HG03175 (cell line): ENCODE measurements around the gene HSPE1.
"Not testable (repeated sequence)": the region's sequence is repeated elsewhere in the genome, so short reads cannot be mapped to it uniquely, and the experiment has no call there.

Experiments used
- ATAC-seq: cut with Tn5 transposase; IDR thresholded peaks from one replicate; pipeline ENCODE4 v1.9.1; 2021; ENCODE audit warnings: mild to moderate bottlenecking, moderate library complexity; ENCODE audit not compliant: unreplicated experiment

The HSPE1 gene

DNA sequence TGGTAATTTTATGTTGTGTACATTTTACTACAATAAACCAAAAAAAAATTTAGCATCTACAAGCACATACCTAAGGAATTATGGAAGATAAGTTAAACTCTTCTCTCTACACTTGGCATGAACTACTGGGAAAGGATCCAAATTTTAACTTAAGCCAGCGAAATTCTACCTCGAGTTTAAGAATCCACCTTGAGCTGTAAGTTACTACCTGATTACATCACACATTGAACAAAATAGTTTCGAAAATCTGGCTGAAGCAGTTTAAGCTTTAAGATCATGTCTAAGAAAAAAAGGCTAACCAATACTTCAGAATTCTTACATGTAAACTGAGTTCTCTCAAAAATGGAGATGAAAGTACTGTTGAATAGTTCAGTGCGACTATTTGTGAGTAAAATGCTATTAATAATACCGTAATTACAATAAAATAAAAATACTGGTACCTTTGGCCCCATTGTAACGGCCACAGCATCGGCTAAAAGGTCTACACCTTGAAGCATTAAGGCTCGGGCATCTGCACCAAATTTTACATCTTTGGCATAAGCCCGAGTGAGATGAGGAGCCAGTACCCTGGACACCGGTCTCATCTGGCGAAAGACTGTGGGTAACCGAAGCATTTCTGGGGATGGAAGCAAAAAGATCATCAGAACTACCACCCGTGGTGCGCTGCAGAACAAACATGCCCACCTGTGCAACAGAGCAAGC is 1.8 kb upstream of the HSPE1 start:
- no peak for ATAC-seq

DNA sequence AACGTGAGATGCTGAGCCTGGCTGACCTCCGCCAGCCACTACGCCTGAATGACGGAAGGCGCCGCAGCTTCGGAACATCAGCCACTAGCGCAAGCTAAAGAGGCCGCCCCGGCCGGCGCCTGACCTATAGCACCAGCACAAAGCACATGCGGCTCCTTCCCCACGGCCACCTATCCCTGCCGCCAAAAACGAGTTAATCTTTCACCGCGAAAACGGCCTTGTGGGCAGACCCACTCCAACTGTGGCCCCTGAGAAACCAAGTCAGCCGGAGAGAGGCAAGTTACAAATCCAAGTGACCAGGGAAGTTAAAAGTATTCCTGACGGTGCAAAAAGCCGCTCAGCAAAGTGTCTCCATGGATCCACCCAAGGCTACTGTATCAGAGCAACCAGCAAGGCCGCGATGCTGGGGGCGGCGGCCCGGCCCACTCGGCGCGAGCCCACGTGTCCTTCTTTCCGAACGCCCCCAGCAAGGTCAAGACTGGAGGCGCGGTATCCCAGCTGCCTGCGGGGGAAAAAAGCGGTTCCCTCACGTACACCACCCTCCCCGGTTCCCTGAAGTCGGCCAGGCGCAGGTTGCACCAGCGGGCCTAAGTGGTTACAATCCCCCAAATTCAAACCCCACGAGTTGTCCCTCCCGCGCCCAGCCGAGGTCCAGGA is 1.1 kb upstream of the HSPE1 start:
- ATAC-seq = peak; percentile 26

DNA sequence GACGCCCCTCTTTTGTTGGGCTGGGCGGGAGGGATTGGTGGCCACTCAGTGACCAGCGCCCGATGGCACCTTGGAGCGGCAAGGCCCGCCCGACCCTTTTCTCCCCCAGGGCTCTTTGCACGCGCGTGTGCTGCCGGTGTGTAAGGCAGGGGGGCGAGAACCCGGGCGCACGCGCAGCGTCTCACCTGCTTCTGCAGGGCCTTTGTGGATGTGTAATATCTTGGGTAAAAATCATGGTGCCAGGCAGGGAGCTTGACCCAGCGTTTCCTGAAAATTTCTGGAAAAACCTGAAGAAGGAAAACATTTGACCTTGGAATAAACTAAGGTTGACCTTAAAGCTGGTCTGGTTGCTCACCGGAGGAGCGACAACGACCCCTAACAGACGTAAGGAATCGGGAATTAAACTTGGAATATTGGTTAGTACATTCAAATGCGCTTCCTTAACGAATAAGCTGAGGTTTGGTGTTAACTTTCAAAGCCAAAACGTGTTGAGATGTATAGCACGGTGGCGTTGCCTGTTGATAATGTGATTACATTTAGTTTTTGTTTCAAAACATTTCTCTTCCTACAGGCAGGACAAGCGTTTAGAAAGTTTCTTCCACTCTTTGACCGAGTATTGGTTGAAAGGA is 438 bp downstream of the HSPE1 start:
- ATAC-seq = peak; percentile 7

DNA sequence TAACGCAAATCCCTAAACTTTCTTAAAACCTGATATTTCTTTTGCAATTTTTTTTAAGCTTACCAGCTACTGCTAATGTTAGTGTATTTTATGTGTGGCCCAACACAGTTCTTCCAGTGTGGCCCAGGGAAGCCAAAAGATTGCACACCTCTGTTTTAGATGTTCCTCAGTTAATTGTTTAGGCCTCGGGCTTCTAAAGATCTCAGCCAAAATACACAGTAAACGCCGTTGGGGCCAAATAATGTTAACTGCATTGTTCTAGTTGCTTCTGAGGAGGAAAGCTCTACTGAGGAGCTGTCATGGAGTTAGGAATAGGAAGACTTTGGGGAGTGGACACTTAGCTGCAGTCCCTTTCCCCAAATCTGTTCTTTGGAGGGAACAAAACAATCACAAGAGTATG is 2.0 kb downstream of the HSPE1 start:
- no peak for ATAC-seq

DNA sequence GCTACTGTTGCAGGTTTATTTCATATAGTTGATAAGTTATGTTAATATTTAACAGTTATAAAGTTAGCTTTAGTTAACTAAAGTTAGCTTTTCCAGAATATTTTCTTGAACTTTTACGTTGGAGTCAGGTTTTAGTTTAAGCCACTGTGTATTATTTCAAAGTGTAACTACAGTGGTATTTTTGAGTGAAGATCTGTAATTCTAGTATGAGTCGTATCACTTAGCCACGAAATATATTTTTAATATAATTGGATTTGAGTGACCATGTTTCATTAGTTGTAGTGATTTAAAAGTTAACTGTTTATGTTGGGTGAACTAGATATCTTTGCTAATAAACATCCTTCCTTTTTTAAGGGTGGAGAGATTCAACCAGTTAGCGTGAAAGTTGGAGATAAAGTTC is 2.5 kb downstream of the HSPE1 start:
- no peak for ATAC-seq

DNA sequence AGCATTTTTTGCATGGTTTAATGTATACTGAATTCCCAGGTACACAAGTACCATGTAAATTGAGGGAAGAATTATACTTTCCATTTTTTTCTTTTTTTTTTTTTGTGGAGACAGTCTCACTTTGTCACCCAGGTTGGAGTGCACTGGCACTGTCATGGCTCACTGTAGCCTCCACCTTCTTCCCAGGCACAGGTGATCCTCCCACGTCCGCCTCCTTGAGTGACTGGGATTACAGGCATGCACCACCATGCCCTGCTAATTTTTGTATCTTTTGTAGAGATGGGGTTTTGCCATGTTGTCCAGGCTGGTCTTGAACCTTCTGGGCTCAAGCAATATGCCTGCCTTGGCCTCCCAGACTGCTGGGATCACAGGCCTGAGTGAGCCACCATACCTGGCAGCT is 3.8 kb downstream of the HSPE1 start:
- ATAC-seq = no peak

DNA sequence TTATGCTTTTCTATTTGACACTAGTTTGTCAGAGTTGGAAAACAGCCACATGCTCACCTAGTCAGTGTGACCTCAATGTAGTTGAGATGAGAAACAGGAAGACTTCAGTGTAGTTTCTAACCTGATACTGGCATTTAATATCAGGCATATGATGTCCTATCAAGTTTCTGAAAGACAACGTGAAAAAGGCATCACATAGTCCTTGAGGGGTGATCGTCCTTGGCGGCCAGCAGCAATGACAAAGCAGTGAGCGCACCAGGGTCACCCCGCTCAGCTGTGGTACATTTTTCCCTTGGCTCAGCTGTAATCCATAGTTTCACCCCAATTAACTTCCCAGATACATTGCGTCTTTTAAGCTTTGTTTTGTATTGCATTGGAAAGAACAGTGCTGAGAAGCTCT is 4.3 kb downstream of the HSPE1 start:
- ATAC-seq = no peak

DNA sequence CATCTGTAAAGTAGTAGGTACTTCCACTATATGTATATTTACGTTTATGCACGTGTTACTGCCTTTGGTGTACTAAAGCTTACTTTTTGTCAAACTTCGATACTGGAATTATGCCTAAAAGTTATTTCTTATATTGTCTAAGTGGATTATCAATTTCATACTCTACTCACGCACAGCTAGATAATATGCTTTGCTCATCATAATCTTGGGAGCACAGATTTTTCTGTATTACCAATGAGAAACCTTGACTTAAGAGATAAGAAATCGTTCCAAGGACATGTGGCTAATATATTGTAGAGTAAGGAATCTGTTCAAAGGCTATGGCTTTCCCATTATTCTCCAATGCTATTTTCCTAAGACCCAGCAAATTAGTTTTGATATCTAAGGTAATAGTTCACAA is 6.5 kb downstream of the HSPE1 start:
- no peak for ATAC-seq

DNA sequence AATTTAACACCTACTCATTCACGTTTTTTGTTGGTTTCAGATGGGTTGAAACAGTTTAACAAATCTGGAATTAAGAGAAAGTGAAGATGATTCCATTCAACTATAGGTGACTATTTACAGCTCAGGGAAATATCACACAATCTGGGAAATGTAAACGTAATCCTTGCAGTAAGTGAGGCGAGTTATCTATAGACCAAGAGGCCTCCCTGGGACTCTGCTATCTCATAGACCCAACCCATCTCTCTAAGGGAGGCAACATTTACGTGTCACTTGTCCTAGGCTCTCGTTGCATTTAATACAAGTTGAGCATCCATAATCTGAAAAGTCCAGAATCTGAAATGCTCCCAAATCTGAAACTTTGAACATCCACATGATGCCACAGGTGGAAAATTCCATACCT is 13.7 kb downstream of the HSPE1 start:
- ATAC-seq = no peak

DNA sequence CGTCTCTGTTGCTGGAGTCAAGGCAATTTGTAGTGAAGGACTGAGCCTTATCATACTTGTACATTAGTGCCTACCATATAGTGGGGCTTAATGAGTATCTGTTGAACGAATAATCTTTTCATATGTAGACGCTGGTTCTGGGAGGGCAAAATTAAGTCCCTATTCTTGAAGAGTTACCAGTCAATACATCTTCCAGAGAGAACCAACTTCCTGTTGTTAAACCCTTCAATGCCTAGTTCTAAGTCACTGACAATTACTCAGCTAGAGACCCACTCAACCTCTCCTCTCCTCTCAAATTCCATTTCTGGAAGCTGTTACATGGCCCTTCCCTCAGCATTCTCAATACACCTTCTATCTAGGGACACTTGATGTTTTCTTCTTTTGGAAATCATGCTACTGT is 14.6 kb downstream of the HSPE1 start:
- no peak for ATAC-seq

DNA sequence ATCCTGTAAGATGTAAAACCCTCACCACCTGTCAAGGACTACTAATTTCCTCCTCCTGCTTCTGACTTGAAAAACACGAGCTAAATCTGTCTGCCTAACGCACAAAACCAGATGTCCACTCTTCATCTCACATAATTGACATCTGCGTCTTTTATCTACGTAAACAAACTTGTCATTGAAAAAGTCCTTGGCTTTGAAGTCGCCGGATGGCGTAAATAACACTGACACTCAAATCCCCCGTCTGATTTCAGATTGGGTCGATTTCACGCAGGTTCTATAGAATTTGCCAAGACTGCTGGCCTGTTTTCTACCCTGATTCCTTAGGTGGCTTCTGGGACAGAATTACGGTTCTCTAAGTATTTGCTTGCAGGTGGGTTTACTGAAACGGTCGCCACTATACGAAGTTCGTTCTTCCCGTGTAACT is 15.1 kb downstream of the HSPE1 start:
- peak; percentile 2 for ATAC-seq

DNA sequence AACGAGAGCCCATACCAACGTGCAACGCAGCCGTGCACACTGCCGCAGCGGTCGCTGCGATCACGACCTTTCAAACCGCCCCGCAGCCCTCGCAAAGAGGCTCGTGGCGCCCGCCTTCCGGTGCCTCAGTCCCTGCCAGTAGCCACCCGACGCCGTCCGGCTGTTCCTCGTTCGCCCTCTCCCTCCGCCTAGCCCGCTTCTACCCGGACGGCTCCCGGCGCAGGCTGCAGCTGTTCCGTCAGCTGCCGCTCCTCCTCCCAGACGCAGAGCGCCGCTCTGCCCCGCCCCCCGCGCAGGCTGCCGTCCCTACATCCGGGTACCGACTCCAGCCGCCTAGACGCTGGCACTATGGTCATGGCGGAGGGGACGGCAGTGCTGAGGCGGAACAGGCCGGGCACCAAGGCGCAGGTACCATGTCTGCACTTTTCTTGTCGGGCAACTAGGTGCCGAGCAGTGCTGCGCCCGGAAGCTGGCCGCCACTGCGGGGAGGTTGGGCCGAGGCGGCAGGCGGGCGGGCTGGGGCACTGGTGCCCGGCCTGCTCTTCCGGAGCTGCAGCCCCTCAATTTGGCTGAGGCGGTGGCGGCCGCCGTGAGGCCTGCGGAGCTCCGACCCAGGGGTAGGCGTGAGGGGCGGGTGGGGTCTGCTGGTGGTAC is 15.7 kb downstream of the HSPE1 start, which contains the start of gene MOB4:
TSS of gene MOB4 (plus strand) at position 328 of the 654 bp plus-strand sequence. CDS start at position 349, 21 bp downstream.
- peak; percentile 95 for ATAC-seq

DNA sequence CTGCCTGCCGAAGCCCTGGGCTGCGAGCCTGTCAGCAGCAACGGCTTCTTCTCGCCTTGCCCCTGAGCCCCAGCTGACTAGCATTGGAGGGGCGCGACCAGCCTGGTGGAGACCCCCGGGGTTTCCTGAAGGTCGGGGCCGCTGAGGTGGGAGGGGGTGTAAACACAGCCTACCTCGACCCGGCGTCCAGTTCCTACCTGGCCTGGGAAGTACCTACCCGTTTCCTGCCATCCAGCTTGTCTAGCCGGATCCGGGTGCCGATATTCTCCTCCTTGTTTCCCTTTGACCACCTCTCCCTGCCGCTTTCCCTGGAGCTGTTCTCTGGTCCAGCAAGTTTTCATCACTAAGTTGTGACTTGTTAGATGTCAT is 16.2 kb downstream of the HSPE1 start:
- no peak for ATAC-seq

DNA sequence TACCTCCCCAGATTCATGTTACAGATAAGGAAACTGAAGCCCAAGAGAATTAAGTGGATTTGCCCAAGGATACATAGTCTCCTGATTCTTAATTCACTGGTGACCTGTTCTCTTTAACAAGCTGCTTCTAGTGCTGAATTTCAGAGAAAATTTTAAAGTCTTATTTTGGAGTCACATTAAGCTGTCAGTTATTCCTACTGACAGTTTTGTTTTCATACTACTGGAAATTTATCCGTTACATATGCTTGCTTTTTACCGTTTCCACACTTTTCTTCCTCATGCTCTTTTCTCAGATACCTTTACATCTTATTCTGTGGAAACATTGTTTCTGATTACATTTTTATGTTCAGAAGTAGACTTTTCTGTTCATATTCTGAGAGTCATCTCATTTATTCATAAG is 17.0 kb downstream of the HSPE1 start:
- ATAC-seq = no peak

DNA sequence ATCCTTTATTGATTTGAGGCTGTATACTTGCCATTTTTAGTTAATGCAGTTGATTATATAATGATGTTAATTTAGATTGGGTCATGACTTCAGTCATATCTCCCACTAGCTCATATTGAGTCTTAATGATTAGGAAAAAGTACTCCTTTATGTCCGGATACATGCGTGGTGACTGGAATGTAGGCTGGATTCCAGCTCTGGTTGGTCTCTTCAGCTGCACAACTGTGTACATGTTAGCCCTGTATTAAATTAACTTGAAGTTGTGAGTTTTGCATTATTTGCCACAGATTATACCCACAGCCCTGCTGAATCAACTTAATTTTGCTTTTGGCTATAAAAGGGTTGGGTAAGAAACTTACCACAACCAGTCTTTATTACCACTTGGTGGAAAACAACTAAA is 38.2 kb downstream of the HSPE1 start:
- no peak for ATAC-seq

DNA sequence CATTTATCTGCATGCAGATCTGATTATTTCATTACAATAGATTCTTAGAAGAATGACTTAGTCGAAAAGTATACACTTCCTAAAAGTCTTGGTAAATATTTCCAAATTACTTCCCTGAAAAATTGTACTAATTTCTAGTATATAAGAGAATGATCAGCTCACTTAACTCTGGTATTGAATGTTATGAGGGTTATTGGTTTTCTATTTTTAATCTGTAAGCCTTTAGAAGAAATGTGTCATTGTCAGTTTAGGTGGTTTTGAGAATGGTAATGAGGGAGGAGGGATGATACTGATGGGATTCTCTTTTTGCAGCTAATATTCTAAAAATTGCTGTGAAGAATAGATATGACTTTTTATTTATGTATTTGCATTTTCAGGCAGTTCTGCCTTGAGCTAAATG is 39.6 kb downstream of the HSPE1 start:
- no peak for ATAC-seq

DNA sequence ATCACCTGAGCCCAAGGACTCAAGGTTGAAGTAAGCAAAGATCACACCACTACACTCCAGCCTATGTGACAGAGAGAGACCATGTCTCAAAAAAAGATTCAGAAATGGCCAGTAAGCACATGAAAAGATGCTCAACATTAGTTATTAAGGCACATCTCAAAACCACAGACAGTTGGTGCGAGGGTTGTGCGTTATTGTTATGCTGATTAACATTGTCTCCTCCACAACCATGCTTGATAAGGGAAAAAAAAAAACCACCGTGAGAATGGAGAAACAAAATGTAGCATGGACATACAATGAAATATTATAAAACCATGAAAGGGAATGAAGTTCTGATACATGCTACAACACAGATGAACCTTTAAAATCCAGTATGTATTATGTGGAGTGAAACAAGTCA is 43.0 kb downstream of the HSPE1 start:
- no peak for ATAC-seq

DNA sequence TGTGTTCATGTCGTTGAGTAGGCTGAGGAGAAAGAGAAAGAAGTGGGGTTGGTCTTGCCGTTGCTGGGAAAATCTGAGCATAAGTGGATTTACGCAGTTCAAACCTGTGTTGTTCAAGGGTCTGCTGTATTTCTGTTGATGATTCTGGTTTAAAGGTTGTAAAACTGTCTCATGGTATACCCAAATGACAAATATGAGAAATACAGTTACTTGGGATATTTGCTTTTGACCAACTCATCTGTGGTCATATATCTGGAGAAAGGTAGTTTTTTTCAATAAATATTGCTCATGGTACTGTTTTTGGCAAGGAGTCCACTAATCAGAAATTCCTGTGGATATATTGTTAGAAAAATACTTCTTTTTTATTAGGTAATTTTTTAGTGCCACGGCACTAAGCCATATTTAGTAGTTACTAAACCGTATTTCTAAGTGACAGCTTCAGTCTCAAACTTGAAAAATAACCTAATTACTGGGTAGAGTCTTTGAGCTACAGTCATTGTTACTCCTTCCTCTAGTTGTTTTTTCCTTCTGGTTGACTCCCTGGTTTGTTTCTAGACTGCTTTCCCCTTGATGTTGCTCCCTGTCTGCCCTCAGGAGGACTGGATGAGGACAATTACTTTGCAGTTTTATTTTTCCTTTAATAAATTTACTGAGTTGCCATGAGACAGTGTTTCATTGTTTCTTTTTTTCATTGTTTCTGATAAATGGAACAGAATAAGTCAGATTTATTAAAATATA is 47.2 kb downstream of the HSPE1 start:
- no peak for ATAC-seq

DNA sequence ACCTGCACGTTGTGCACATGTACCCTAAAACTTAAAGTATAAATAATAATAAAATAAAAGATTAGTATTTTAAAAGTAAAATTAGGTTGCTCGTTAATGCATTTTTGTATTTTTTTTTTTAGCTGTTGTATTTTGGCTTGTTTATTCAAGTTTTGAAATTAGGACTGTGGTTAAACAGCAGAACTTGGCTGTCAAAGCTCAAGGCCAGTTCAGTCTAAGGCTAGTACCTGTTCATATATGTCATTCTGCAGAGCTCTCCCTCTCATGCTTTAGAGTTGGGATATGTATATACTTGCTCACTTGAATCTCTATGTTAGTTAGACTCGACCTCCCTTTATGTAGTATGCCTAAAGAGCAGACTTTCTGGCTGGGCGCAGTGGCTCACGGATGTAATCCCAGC is 48.4 kb downstream of the HSPE1 start:
- ATAC-seq = no peak

DNA sequence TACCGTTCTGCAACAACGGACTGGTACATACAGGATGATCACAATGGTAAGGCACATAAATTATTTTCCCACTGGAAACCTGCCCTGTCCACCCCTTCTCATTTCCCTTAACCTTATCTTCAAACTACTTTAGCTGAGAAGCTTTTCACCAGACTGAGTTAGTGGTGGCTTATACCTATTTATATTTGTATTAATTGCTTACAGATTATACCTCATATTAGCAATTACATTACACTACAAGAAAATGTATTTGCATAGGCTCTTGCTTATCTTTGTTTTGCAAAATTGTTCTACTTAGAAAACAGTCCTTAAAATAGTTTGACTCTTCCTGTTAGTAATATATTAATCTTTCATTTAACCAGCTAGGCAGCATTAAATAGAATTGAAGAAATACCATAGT is 51.1 kb downstream of the HSPE1 start:
- not testable (repeated sequence) for ATAC-seq
